H9 (cell line): Measurements from ENCODE around the gene PAEP. TPM values are rescaled to one million over a fixed set of nuclear protein-coding genes. Genes with fewer than 3 reads are reported as not detected.

ENCODE experiments used
- DNase-seq: peaks from one replicate; pipeline ENCODE4 v3.0.0-alpha.2; 2017
- H2AFZ ChIP-seq: one replicate; pipeline ENCODE4 v1.6.1; 2013; ENCODE audit warnings: mild to moderate bottlenecking, low read length, control low read depth, moderate library complexity
- H2AK5ac ChIP-seq: 2 replicates; pipeline ENCODE4 v1.6.1; 2013; ENCODE audit warnings: low read length, control low read depth, mixed read lengths; ENCODE audit not compliant: insufficient read length
- H2BK120ac ChIP-seq: one replicate; pipeline ENCODE4 v1.6.1; 2013; ENCODE audit warnings: low read depth, mild to moderate bottlenecking, low read length, control low read depth, inconsistent platforms; ENCODE audit not compliant: poor library complexity, severe bottlenecking
- H2BK12ac ChIP-seq: 2 replicates; pipeline ENCODE4 v1.6.1; 2013; ENCODE audit warnings: low read length, control low read depth, mixed read lengths, low read depth; ENCODE audit not compliant: insufficient read length
- H2BK15ac ChIP-seq: 2 replicates; pipeline ENCODE4 v1.6.1; 2013; ENCODE audit warnings: low read depth, low read length, control low read depth
- H2BK20ac ChIP-seq: one replicate; pipeline ENCODE4 v1.6.1; 2013; ENCODE audit warnings: low read depth, mild to moderate bottlenecking, low read length, control low read depth, inconsistent platforms; ENCODE audit not compliant: poor library complexity, severe bottlenecking
- H2BK5ac ChIP-seq: 2 replicates; pipeline ENCODE4 v1.6.1; 2013; ENCODE audit warnings: low read length, control low read depth, mixed read lengths; ENCODE audit not compliant: insufficient read length
- H3K14ac ChIP-seq: 2 replicates; pipeline ENCODE4 v1.6.1; 2013; ENCODE audit warnings: low read length, control low read depth; ENCODE audit not compliant: insufficient read depth
- H3K18ac ChIP-seq: 2 replicates; pipeline ENCODE4 v1.6.1; 2013; ENCODE audit warnings: low read depth, mild to moderate bottlenecking, mixed read lengths, low read length, control low read depth; ENCODE audit not compliant: insufficient read length
- H3K23ac ChIP-seq: 2 replicates; pipeline ENCODE4 v1.6.1; 2013; ENCODE audit warnings: low read length, control low read depth, mixed read lengths, low read depth; ENCODE audit not compliant: insufficient read length
- H3K23me2 ChIP-seq: 2 replicates; pipeline ENCODE4 v1.6.1; 2013; ENCODE audit warnings: low read depth, mild to moderate bottlenecking, mixed read lengths, low read length, control low read depth; ENCODE audit not compliant: insufficient read length, poor library complexity, severe bottlenecking
- H3K27ac ChIP-seq: 2 replicates; pipeline ENCODE4 v1.5.1; 2013; ENCODE audit warnings: low read length, control low read depth, mixed read lengths, low read depth; ENCODE audit not compliant: insufficient read length
- H3K27me3 ChIP-seq: 2 replicates; pipeline ENCODE4 v1.6.1; 2013; ENCODE audit warnings: low read length, control low read depth, inconsistent platforms; ENCODE audit not compliant: insufficient read depth
- H3K4ac ChIP-seq: 2 replicates; pipeline ENCODE4 v1.6.1; 2013; ENCODE audit warnings: low read depth, mild to moderate bottlenecking, control low read depth, inconsistent platforms, low read length, moderate library complexity
- H3K4me1 ChIP-seq: 2 replicates; pipeline ENCODE4 v1.6.1; 2013; ENCODE audit warnings: low read length, control low read depth, inconsistent platforms; ENCODE audit not compliant: insufficient read depth
- H3K4me2 ChIP-seq: 2 replicates; pipeline ENCODE4 v1.6.1; 2013; ENCODE audit warnings: low read length, control low read depth, mixed read lengths; ENCODE audit not compliant: insufficient read length, insufficient read depth
- H3K56ac ChIP-seq: 2 replicates; pipeline ENCODE4 v1.6.1; 2013; ENCODE audit warnings: low read depth, mild to moderate bottlenecking, mixed read lengths, low read length, control low read depth; ENCODE audit not compliant: insufficient read length
- H3K79me1 ChIP-seq: 2 replicates; pipeline ENCODE4 v1.6.1; 2013; ENCODE audit warnings: low read depth, mild to moderate bottlenecking, moderate library complexity, low read length, control low read depth, inconsistent platforms; ENCODE audit not compliant: insufficient read depth, poor library complexity, severe bottlenecking
- H3K79me2 ChIP-seq: 2 replicates; pipeline ENCODE4 v1.6.1; 2013; ENCODE audit warnings: low read length, control low read depth, inconsistent platforms; ENCODE audit not compliant: insufficient read depth
- H3K9ac ChIP-seq: 2 replicates; pipeline ENCODE4 v1.6.1; 2013; ENCODE audit warnings: low read length, control low read depth, mixed read lengths; ENCODE audit not compliant: insufficient read length; ENCODE audit errors: extremely low read depth
- H3K9me3 ChIP-seq: one replicate; pipeline ENCODE4 v1.6.1; 2013; ENCODE audit warnings: low read depth, low read length, inconsistent platforms; ENCODE audit not compliant: control insufficient read depth
- H3T11ph ChIP-seq: one replicate; pipeline ENCODE4 v1.6.1; 2013; ENCODE audit warnings: mild to moderate bottlenecking, low read length, control low read depth, inconsistent platforms
- H4K20me1 ChIP-seq: one replicate; pipeline ENCODE4 v1.6.1; 2013; ENCODE audit not compliant: control insufficient read depth, insufficient read length, insufficient read depth
- H4K5ac ChIP-seq: 2 replicates; pipeline ENCODE4 v1.6.1; 2013; ENCODE audit warnings: low read depth, mild to moderate bottlenecking, mixed read lengths, low read length, control low read depth; ENCODE audit not compliant: insufficient read length
- H4K8ac ChIP-seq: replicated peaks from 2 replicates; pipeline ENCODE4 v1.6.1; 2013; ENCODE audit warnings: low read length, control low read depth, mixed read lengths, low read depth; ENCODE audit not compliant: insufficient read length
- H4K91ac ChIP-seq: 2 replicates; pipeline ENCODE4 v1.6.1; 2013; ENCODE audit warnings: low read depth, mild to moderate bottlenecking, moderate library complexity, mixed read lengths, low read length, control low read depth; ENCODE audit not compliant: insufficient read length
- H3K27ac Mint-ChIP-seq, 3 experiments: 2 replicates in 2 of 3; 3 replicates in 1 of 3; pipeline ENCODE4 v1.8.0; 2020 to 2021; ENCODE audit warnings: mixed read lengths in 3 of 3, mild to moderate bottlenecking in 1 of 3, moderate library complexity in 1 of 3
- H3K27me3 Mint-ChIP-seq: 2 replicates; pipeline ENCODE4 v1.8.0; 2021; ENCODE audit warnings: low read depth, mild to moderate bottlenecking, moderate library complexity, mixed read lengths
- H3K36me3 Mint-ChIP-seq, 3 experiments: 2 replicates in 2 of 3; 3 replicates in 1 of 3; pipeline ENCODE4 v1.8.0; 2020 to 2021; ENCODE audit warnings: low read depth in 3 of 3, mixed read lengths in 3 of 3; ENCODE audit not compliant: insufficient read depth in 1 of 3
- H3K4me1 Mint-ChIP-seq, 2 experiments: 2 replicates each; pipeline ENCODE4 v1.8.0; 2020; ENCODE audit warnings: mixed read lengths in 2 of 2
- H3K4me3 Mint-ChIP-seq, 2 experiments: 2 replicates in 1 of 2; 3 replicates in 1 of 2; pipeline ENCODE4 v1.8.0; 2020 to 2021; ENCODE audit warnings: mild to moderate bottlenecking in 2 of 2, mixed read lengths in 2 of 2, moderate library complexity in 1 of 2
- H3K9me3 Mint-ChIP-seq, 2 experiments: 2 replicates in 1 of 2; 3 replicates in 1 of 2; pipeline ENCODE4 v1.8.0; 2020; ENCODE audit warnings: mild to moderate bottlenecking in 2 of 2, mixed read lengths in 2 of 2, moderate library complexity in 1 of 2
- CTCF ChIP-seq: fragments of 200-600 bp; sonication (generic); conservative IDR thresholded peaks from 3 replicates; pipeline ENCODE4 v1.8.0; 2021; ENCODE audit warnings: antibody characterized with exemption, mild to moderate bottlenecking
- WGBS: extraction: QIAGEN DNeasy Blood & Tissue Kit; methylation state at CpG from one replicate; pipeline ENCODE4 v1.1.7; 2013; ENCODE audit warnings: missing lambda C conversion rate, low lambda C conversion rate, mixed read lengths; ENCODE audit not compliant: insufficient read length; ENCODE audit errors: extremely low coverage; 5-methylcytosine and 5-hydroxymethylcytosine counted together
- total RNA-seq: library from RNA; stranded (reverse); gene quantifications from 2 replicates; pipeline ENCODE4 v1.2.1, GENCODE V29; 2021

The PAEP gene
- total RNA-seq, 1 experiment from 2014 or later: not detected

DNA sequence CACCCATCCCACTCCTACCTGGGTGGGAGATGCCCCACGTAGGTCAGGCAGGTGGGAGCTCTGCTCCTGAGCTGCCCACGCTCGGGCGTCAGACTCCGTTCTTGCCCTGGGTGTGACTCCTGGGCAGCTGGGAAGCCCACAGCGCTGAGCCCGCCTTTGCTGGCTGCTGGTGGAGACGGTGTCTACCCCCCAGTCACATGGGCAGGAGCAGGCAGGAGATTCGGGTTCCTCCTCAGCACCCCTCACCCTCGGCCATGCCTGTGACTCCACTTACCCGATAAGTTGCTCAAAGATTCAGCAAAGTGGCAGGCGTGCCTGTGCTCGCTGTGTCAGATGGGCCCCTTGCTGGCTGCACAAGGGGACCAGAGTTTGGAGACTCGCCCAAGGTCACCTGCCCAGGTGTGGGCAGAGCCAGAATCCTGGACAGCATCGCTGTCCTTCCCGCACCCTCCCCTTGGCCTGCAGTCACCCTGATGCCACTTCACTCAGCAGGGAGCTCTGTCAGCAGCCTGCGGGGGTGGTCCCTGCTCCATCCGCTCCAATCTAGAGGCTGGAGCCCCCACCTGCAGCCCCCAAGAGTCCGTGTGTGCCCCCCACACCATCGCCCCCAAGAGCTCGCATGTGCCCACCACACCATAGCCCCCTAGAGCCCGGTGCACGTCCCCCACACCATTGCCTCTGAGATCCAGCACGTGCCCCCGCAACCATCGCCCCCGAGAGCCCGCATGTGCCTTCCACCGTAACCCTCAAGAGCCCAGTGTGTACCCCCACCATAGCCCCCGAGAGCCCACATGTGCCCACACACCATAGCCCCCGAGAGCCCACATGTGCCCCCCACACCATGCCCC, 36.1 kb upstream of the PAEP start:
- Histone ChIP-seq H3K4me2 (no peak overlapping the region), H3K79me1 (no peaks in the 10 kb centered on the region), H2AK5ac (no peak overlapping the region), H2BK120ac (no peak overlapping the region), H3K4ac (no peak overlapping the region), H3K4me1 (no peaks in the 10 kb centered on the region; the same call in 1 of the 2 replicates), H3K27ac (no peak overlapping the region), H3K56ac (no peak overlapping the region), H3K18ac (no peak overlapping the region), H3K9me3 (no peaks in the 10 kb centered on the region), H3K23ac (no peak overlapping the region), H3K23me2 (no peaks in the 10 kb centered on the region), H3K79me2 (no peaks in the 10 kb centered on the region), H2BK15ac (no peak overlapping the region), H4K20me1 (no peaks in the 10 kb centered on the region), H4K5ac (no peak overlapping the region), H3K14ac (no peak overlapping the region), H3K27me3 (no peaks in the 10 kb centered on the region), H2BK20ac (no peak overlapping the region), H4K8ac (no peak overlapping the region), H2BK5ac (no peak overlapping the region), H2BK12ac (no peak overlapping the region), H3K9ac (no peak overlapping the region), H3T11ph (no peak overlapping the region), H2AFZ (no peak overlapping the region), H4K91ac (no peak overlapping the region)
- DNase-seq: peak; percentile 22
- TF ChIP-seq CTCF: no peak
- H3K4me1 Mint-ChIP-seq: peaks cover 4 to 11% of the 10 kb centered on the region in 2 experiments
- H3K27me3 Mint-ChIP-seq: peaks cover 3% of the 10 kb centered on the region; the same call in 1 of the 2 replicates
- WGBS: no CpG with 5 or more reads among the region's 31 CpGs
- no peak overlapping the region for H3K4me3 Mint-ChIP-seq
- H3K27ac Mint-ChIP-seq: no peak overlapping the region
- no peaks in the 10 kb centered on the region for H3K36me3 Mint-ChIP-seq
- no peaks in the 10 kb centered on the region for H3K9me3 Mint-ChIP-seq
